HCT116 (cell line): ENCODE measurements around the gene TGDS. TPM values are rescaled to one million over a fixed set of nuclear protein-coding genes. Genes with fewer than 3 reads are reported as not detected.

Experiments
- ATAC-seq: fragments of 200-7000 bp; cut with Tn5 transposase; 2 replicates; pipeline ENCODE4 v1.9.1; 2020; ENCODE audit warnings: mild to moderate bottlenecking, moderate library complexity
- BruUV-seq: library from RNA; stranded (reverse); fragments of 400-500 nt; replicated peaks from 2 replicates; lab custom pipeline; 2021; lab: Mats Ljungman, UMichigan
- CTCF ChIA-PET: fragments of 300-600 bp; sonication (Branson Sonifier 250); formaldehyde crosslinking; loops from one replicate; lab custom pipeline; 2021; ENCODE audit warnings: antibody characterized with exemption; lab: Charles Lee
- POLR2A ChIA-PET: fragments of 300-600, 350-600 bp; sonication (Branson Sonifier 250); formaldehyde crosslinking; loops from one replicate; lab custom pipeline; 2021; ENCODE audit warnings: antibody characterized with exemption; lab: Charles Lee
- RAD21 ChIA-PET, 2 experiments: fragments of 300-600 bp; sonication (Branson Sonifier 250); formaldehyde crosslinking; loops; one replicate each; lab custom pipeline; 2023; ENCODE audit warnings: low total read pairs in 2 of 2; ENCODE audit not compliant: uncharacterized antibody in 2 of 2, unreplicated experiment in 2 of 2, low non-redundant PET in 1 of 2; lab: Charles Lee
- DNase-seq: peaks from one replicate; pipeline ENCODE4 v3.0.0-alpha.2; 2010; ENCODE audit warnings: low read depth, low spot score
- H2AFZ ChIP-seq: fragments of 200-600 bp; shearing (Covaris generic), sonication (generic); 2 replicates; pipeline ENCODE4 v1.6.1; 2017; ENCODE audit warnings: low read depth, mixed run types, mixed read lengths, antibody characterized with exemption, low read length; ENCODE audit not compliant: poor library complexity, severe bottlenecking
- H3K27ac ChIP-seq: 2 replicates; pipeline ENCODE4 v1.5.1; 2012; ENCODE audit warnings: low read depth, low read length
- H3K27me3 ChIP-seq: fragments of 200-600 bp; sonication (generic); 2 replicates; pipeline ENCODE4 v1.6.1; 2016; ENCODE audit warnings: mixed run types, low read length, mixed read lengths; ENCODE audit not compliant: insufficient read depth
- H3K36me3 ChIP-seq, 2 experiments: fragments of 200-500 bp in 1 of 2; fragments of 200-600 bp in 1 of 2; sonication (Bioruptor generic) in 1 of 2; sonication (generic) in 1 of 2; 2 replicates each; pipeline versions ENCODE4 v1.5.1 to v1.6.1; 2014 to 2016; ENCODE audit warnings: low read length in 2 of 2, inconsistent platforms in 1 of 2, mixed read lengths in 1 of 2, mixed run types in 1 of 2; ENCODE audit not compliant: insufficient read depth in 2 of 2, control insufficient read depth in 1 of 2
- H3K4me1 ChIP-seq, 2 experiments: fragments of 200-600 bp in 1 of 2; sonication (generic) in 1 of 2; 2 replicates each; pipeline versions ENCODE4 v1.5.1 to v1.6.1; 2012 to 2017; ENCODE audit warnings: low read length in 2 of 2, inconsistent platforms in 1 of 2, mild to moderate bottlenecking in 1 of 2, mixed read lengths in 1 of 2, mixed run types in 1 of 2, moderate library complexity in 1 of 2; ENCODE audit not compliant: insufficient read depth in 2 of 2, control insufficient read depth in 1 of 2
- H3K4me2 ChIP-seq: fragments of 200-600 bp; sonication (generic); 2 replicates; pipeline ENCODE4 v1.6.1; 2017; ENCODE audit warnings: mixed run types, low read length, mixed read lengths
- H3K4me3 ChIP-seq, 2 experiments: fragments of 200-600 bp in 1 of 2; sonication (generic) in 1 of 2; replicated peaks in 1 of 2; 2 replicates each; pipeline ENCODE4 v1.5.1; 2011 to 2016; ENCODE audit warnings: low read length in 2 of 2, control low read depth in 1 of 2, low read depth in 1 of 2, mild to moderate bottlenecking in 1 of 2, mixed read lengths in 1 of 2, mixed run types in 1 of 2
- H3K79me2 ChIP-seq: fragments of 200-600 bp; sonication (generic); 2 replicates; pipeline ENCODE4 v1.6.1; 2017; ENCODE audit warnings: mild to moderate bottlenecking, mixed run types, low read length, moderate library complexity, mixed read lengths; ENCODE audit not compliant: insufficient read depth
- H3K9ac ChIP-seq: fragments of 200-600 bp; sonication (generic); 2 replicates; pipeline ENCODE4 v1.6.1; 2016; ENCODE audit warnings: low read length, mixed read lengths
- H3K9me2 ChIP-seq: fragments of 200-600 bp; sonication (generic), shearing (Covaris generic); 2 replicates; pipeline ENCODE4 v1.6.1; 2017; ENCODE audit warnings: mixed run types, mild to moderate bottlenecking, moderate library complexity; ENCODE audit not compliant: insufficient read depth
- H3K9me3 ChIP-seq, 2 experiments: fragments of 200-500 bp in 1 of 2; fragments of 200-600 bp in 1 of 2; sonication (Bioruptor generic) in 1 of 2; sonication (generic) in 1 of 2; 2 replicates each; pipeline ENCODE4 v1.6.1; 2014 to 2017; ENCODE audit warnings: low read length in 2 of 2, mixed read lengths in 2 of 2, inconsistent platforms in 1 of 2, low read depth in 1 of 2, mild to moderate bottlenecking in 1 of 2, mixed run types in 1 of 2, moderate library complexity in 1 of 2; ENCODE audit not compliant: control insufficient read depth in 1 of 2, insufficient read depth in 1 of 2
- H4K20me1 ChIP-seq: fragments of 200-600 bp; sonication (generic), shearing (Covaris generic); 2 replicates; pipeline ENCODE4 v1.6.1; 2017; ENCODE audit warnings: mixed run types, mild to moderate bottlenecking, moderate library complexity; ENCODE audit not compliant: insufficient read depth
- CEBPB ChIP-seq: IDR thresholded peaks from 2 replicates; pipeline ENCODE4 v1.6.1; 2012; ENCODE audit warnings: low read depth
- RAD21 ChIP-seq: IDR thresholded peaks from 2 replicates; pipeline ENCODE4 v1.6.1; 2012; ENCODE audit warnings: low read depth, mild to moderate bottlenecking
- SRF ChIP-seq: IDR thresholded peaks from 2 replicates; pipeline ENCODE4 v1.6.1; 2012; ENCODE audit warnings: low read depth
- intact Hi-C: fragments of 100-400 bp; cut with micrococcal nuclease; formaldehyde crosslinking; loops from 2 replicates; pipeline ENCODE4 v1.10.0; 2022
- total RNA-seq: library from RNA; stranded (reverse); gene quantifications from one replicate; pipeline ENCODE4 v1.2.1, GENCODE V29; 2021; ENCODE audit not compliant: unreplicated experiment
- TF ChIP-seq, protein P1 (sequence below), 3 experiments: fragments of 200-600 bp in 1 of 3; sonication (generic) in 1 of 3; IDR thresholded peaks in 2 of 3; conservative IDR thresholded peaks in 1 of 3; 2 replicates each; pipeline ENCODE4 v1.5.1; 2012 to 2017; ENCODE audit warnings: low read depth in 2 of 3, low read length in 2 of 3, antibody characterized with exemption in 1 of 3, borderline replicate concordance in 1 of 3, control low read depth in 1 of 3, mild to moderate bottlenecking in 1 of 3, mixed read lengths in 1 of 3, mixed run types in 1 of 3, moderate library complexity in 1 of 3; ENCODE audit not compliant: insufficient read depth in 1 of 3
- TF ChIP-seq, protein P2 (sequence below): IDR thresholded peaks from 2 replicates; pipeline ENCODE4 v1.6.1; 2012

Gene TGDS
- total RNA-seq, 1 experiment from 2014 or later: 16.9 TPM

DNA sequence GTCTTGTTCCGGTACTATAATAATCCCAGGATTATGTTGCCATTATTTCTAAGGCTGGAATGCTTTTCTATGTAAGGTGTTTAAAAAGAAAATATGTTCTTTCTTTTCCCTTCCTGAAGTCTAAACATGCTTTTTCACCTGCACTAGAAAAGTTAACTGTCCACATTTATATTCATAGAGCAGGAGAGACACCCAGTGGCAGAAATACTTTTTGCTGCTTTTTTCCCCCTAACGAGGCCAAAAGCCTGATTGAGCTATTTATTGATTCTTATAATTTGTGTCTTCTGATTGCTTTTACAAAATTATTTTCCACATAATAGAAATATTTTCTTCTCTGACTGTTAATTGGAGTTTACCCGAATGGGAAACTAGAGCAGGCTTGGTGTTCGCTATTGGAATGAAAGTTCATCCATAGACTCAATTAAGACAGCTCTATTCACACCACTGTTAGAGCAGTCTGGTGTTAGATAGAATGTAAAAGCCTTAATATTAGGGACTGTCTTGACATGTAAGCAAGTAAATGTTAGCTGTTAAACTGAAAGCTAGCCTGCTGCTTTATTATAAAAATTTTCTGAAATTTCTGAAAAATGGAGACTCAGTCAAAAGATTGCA, 21.5 kb upstream of the TGDS start:
- ATAC-seq: peak; percentile 56; the same call in 1 of the 2 replicates
- Histone ChIP-seq H3K27me3 (no peaks in the 10 kb centered on the region), H2AFZ (no peak overlapping the region), H3K4me2 (no peak overlapping the region), H3K9me2 (no peaks in the 10 kb centered on the region), H3K4me3 (no peak overlapping the region), H3K9ac (no peak overlapping the region), H3K4me1 (no peaks in the 10 kb centered on the region), H3K79me2 (no peaks in the 10 kb centered on the region; the same call in 1 of the 2 replicates), H3K9me3 (no peaks in the 10 kb centered on the region), H3K36me3 (no peaks in the 10 kb centered on the region; a peak in 1 of 4 replicates), H3K27ac (no peak overlapping the region), H4K20me1 (peaks cover 4% of the 10 kb centered on the region; the same call in 1 of the 2 replicates)
- RAD21 ChIA-PET: interaction anchor here (0.6 to 2.4 kb wide), 4 partner anchors 181 to 192 kb away, joined by 3 to 7 read pairs (median 4); no protein-coding TSS in a partner anchor
- POLR2A ChIA-PET: interaction anchor here (0.7 kb wide), 1 partner anchor 202 kb away, joined by 3 read pairs; no protein-coding TSS in a partner anchor
- TF ChIP-seq CEBPB: no peak
- TF ChIP-seq, protein P1, sequence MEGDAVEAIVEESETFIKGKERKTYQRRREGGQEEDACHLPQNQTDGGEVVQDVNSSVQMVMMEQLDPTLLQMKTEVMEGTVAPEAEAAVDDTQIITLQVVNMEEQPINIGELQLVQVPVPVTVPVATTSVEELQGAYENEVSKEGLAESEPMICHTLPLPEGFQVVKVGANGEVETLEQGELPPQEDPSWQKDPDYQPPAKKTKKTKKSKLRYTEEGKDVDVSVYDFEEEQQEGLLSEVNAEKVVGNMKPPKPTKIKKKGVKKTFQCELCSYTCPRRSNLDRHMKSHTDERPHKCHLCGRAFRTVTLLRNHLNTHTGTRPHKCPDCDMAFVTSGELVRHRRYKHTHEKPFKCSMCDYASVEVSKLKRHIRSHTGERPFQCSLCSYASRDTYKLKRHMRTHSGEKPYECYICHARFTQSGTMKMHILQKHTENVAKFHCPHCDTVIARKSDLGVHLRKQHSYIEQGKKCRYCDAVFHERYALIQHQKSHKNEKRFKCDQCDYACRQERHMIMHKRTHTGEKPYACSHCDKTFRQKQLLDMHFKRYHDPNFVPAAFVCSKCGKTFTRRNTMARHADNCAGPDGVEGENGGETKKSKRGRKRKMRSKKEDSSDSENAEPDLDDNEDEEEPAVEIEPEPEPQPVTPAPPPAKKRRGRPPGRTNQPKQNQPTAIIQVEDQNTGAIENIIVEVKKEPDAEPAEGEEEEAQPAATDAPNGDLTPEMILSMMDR (IDR thresholded peaks at IDR 0.05 in 2 of 3, conservative IDR thresholded peaks at IDR 0.05 in 1 of 3; ENCODE audit: borderline replicate concordance in 1 of 3, insufficient read depth in 1 of 3, low read depth in 2 of 3, low read length in 2 of 3): peak; percentile 38 to 75 (median 50); a peak in 5 of 6 replicates
- TF ChIP-seq, protein P2, sequence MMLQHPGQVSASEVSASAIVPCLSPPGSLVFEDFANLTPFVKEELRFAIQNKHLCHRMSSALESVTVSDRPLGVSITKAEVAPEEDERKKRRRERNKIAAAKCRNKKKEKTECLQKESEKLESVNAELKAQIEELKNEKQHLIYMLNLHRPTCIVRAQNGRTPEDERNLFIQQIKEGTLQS: no peak
- no peak for TF ChIP-seq SRF
- TF ChIP-seq RAD21: peak; percentile 66
- intact Hi-C loops: loop anchor here (1.0 to 5.0 kb wide), 3 partner anchors 182 to 750 kb away; no protein-coding TSS in a partner anchor
- BruUV-seq: no TSS peak
- DNase-seq: no peak
- CTCF ChIA-PET: interaction anchor here (0.7 to 7.4 kb wide), 15 partner anchors 9 to 787 kb away, joined by 3 to 110 read pairs (median 5); partner anchors contain the start of genes GPR180 and TGDS
